Measurements from ENCODE around the gene SP8.
A peak's percentile ranks its signal among the peaks of the same experiment; 100 is the strongest.

DNA sequence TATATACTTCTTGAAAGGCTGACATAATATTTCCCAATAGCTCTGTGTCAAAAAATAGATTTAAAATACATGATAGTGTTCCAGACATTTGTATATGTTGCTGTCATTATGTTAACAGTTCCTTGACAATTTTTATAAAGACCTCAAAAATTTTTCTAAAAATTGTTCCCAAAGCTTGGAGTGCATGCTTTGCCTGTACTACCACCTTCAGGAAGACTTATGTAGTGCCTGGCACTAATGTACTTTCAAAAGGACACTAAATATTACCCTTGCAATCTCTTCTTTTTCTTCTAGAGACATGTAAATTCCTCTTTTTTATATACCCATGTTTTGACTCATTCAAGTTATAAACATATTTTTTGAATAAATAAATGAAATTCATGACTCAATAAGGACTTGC is 48.0 kb upstream of the SP8 start:
- TF ChIP-seq CTCF (IDR thresholded peaks at IDR 0.05 in 2 of 3, conservative IDR thresholded peaks at IDR 0.05 in 1 of 3; ENCODE audit: insufficient read depth in 2 of 3, low read depth in 1 of 3, low read length in 3 of 3) (peak; percentile 14 to 55 (median 40); a peak in 3 of 6 replicates), GTF2F1 (IDR thresholded peaks at IDR 0.05; ENCODE audit: low read depth, low read length) (no peak), ZNF551 (CRISPR knock-in tag; IDR thresholded peaks at IDR 0.05) (no peak), EP300 (IDR thresholded peaks at IDR 0.05; ENCODE audit: low read length) (no peak), TSC22D4 (tag; IDR thresholded peaks at IDR 0.05) (no peak), ARID1B (IDR thresholded peaks at IDR 0.05) (no peak), TAL1 (IDR thresholded peaks at IDR 0.05) (no peak), YY1 (IDR thresholded peaks at IDR 0.05; ENCODE audit: borderline replicate concordance in 1 of 3, control insufficient read depth in 1 of 3, extremely low read depth in 1 of 3, insufficient read depth in 3 of 3, insufficient read length in 1 of 3, insufficient replicate concordance in 2 of 3, low read depth in 1 of 3, low read length in 2 of 3) (no peak), ZNF174 (CRISPR knock-in tag; IDR thresholded peaks at IDR 0.05) (no peak), USF1 (CRISPR knock-in tag; IDR thresholded peaks at IDR 0.05) (no peak), ELK1 (CRISPR knock-in tag; IDR thresholded peaks at IDR 0.05) (no peak), ARID2 (IDR thresholded peaks at IDR 0.05) (no peak)
- TF ChIP-seq, protein P1, sequence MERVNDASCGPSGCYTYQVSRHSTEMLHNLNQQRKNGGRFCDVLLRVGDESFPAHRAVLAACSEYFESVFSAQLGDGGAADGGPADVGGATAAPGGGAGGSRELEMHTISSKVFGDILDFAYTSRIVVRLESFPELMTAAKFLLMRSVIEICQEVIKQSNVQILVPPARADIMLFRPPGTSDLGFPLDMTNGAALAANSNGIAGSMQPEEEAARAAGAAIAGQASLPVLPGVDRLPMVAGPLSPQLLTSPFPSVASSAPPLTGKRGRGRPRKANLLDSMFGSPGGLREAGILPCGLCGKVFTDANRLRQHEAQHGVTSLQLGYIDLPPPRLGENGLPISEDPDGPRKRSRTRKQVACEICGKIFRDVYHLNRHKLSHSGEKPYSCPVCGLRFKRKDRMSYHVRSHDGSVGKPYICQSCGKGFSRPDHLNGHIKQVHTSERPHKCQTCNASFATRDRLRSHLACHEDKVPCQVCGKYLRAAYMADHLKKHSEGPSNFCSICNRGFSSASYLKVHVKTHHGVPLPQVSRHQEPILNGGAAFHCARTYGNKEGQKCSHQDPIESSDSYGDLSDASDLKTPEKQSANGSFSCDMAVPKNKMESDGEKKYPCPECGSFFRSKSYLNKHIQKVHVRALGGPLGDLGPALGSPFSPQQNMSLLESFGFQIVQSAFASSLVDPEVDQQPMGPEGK (CRISPR knock-in tag; IDR thresholded peaks at IDR 0.05; ENCODE audit: borderline replicate concordance) = no peak
